Lower lobe of right lung (tissue), 2 donors: ENCODE data around the gene ALG10. TPM values are rescaled to one million over a fixed set of nuclear protein-coding genes. Genes with fewer than 3 reads are reported as not detected.
"Not testable (repeated sequence)": the region's sequence is repeated elsewhere in the genome, so short reads cannot be mapped to it uniquely, and the experiment has no call there.

Experiments
- ATAC-seq, 2 donors: fragments of 200-7000 bp; cut with Tn5 transposase; one replicate each; pipeline ENCODE4 v1.9.1; 2020 to 2022; ENCODE audit warnings: mild to moderate bottlenecking in 2 of 2, moderate library complexity in 2 of 2
- DNase-seq: peaks from one replicate; pipeline ENCODE4 v3.0.0-alpha.2; 2020
- H3K27ac ChIP-seq: fragments of 200-600 bp; one replicate; pipeline ENCODE4 v1.8.0; 2022
- H3K27me3 ChIP-seq: fragments of 200-600 bp; one replicate; pipeline ENCODE4 v1.8.0; 2022; ENCODE audit warnings: low read depth
- H3K36me3 ChIP-seq: fragments of 200-600 bp; one replicate; pipeline ENCODE4 v1.8.0; 2022; ENCODE audit warnings: mild to moderate bottlenecking
- H3K4me1 ChIP-seq: fragments of 200-600 bp; one replicate; pipeline ENCODE4 v1.8.0; 2022
- H3K4me3 ChIP-seq: fragments of 200-600 bp; one replicate; pipeline ENCODE4 v1.8.0; 2022; ENCODE audit warnings: mild to moderate bottlenecking
- H3K9me3 ChIP-seq: fragments of 200-600 bp; one replicate; pipeline ENCODE4 v1.8.0; 2022
- CTCF ChIP-seq: fragments of 200-600 bp; IDR thresholded peaks from one replicate; pipeline ENCODE4 v1.8.0; 2022; ENCODE audit warnings: antibody characterized with exemption, mild to moderate bottlenecking
- intact Hi-C: fragments of 100-400 bp; cut with DNase I; formaldehyde crosslinking; loops from one replicate; pipeline ENCODE4 v1.11.0; 2022
- long read RNA-seq: library from polyadenylated mRNA; unstranded; transcript quantifications from one replicate; pipeline ENCODE4 v2.0.0, GENCODE V29; 2021
- total RNA-seq: library from RNA; stranded (reverse); fragmentation: NEBNext Ultra II Directional; extraction: Animal tissue kit (Norgen Biotek cat#: 25700); gene quantifications from one replicate; pipeline ENCODE4 v1.2.1, GENCODE V29; 2021
- donor health status: DM: no; HTN: yes; CAD: no; lungs with severe emphysema.

ALG10 gene
- total RNA-seq, result 10.0 TPM
- long read RNA-seq, partial matches to known transcripts, result 0 of 5 reads
- long read RNA-seq, other reads (novel, unspliced or antisense), result 0 of 5 reads

- TF ChIP-seq CTCF, result peak; percentile 80
- H3K27ac ChIP-seq, result peak within 1 kb of the TSS; percentile 88
- H3K4me1 ChIP-seq, result peaks cover 17% of the 10 kb centered on the region
- no peaks in the 10 kb centered on the region for H3K27me3 ChIP-seq
- ATAC-seq (peak; percentile 99 to 100), DNase-seq (peak; percentile 96)
- H3K36me3 ChIP-seq, result peaks cover 13% of the 10 kb centered on the region
- peak within 1 kb of the TSS; percentile 71 for H3K4me3 ChIP-seq
- no peaks in the 10 kb centered on the region for H3K9me3 ChIP-seq
- intact Hi-C loops, result no loop called here
Observed at GRCh38 chr12:34022079-34022830, at the start of gene ALG10. Gene ALG10, plus strand, starts transcription at chr12:34022496. Its CDS starts 104 bp downstream, at chr12:34022600.

- H3K4me1 ChIP-seq, H3K27ac ChIP-seq, H3K36me3 ChIP-seq, DNase-seq, H3K9me3 ChIP-seq, H3K4me3 ChIP-seq, ATAC-seq, H3K27me3 ChIP-seq, intact Hi-C loops: not testable (repeated sequence)
Observed at GRCh38 chr12:33972884-33973283, 49.4 kb upstream of the ALG10 start.

- intact Hi-C loops, result no loop called here
- no peak for ATAC-seq
- Histone ChIP-seq H3K4me3 (no peak overlapping the region), H3K27me3 (no peaks in the 10 kb centered on the region), H3K27ac (no peak overlapping the region), H3K36me3 (no peaks in the 10 kb centered on the region), H3K9me3 (no peaks in the 10 kb centered on the region), H3K4me1 (no peaks in the 10 kb centered on the region)
- DNase-seq, result no peak
- TF ChIP-seq CTCF, result no peak
Observed at GRCh38 chr12:33977887-33978286, 44.4 kb upstream of the ALG10 start.

GRCh38 chr12:33988197-33988805 lies 34.0 kb upstream of the ALG10 start:
- Histone ChIP-seq H3K9me3 (no peaks in the 10 kb centered on the region), H3K4me3 (no peak overlapping the region), H3K27me3 (no peaks in the 10 kb centered on the region), H3K4me1 (no peaks in the 10 kb centered on the region), H3K36me3 (no peaks in the 10 kb centered on the region), H3K27ac (no peak overlapping the region)
- TF ChIP-seq CTCF, result no peak
- ATAC-seq (no peak), DNase-seq (no peak)
- intact Hi-C loops, result no loop called here

GRCh38 chr12:33988913-33989312 lies 33.4 kb upstream of the ALG10 start:
- Histone ChIP-seq H3K27ac (no peak overlapping the region), H3K4me1 (no peaks in the 10 kb centered on the region), H3K9me3 (no peaks in the 10 kb centered on the region), H3K27me3 (no peaks in the 10 kb centered on the region), H3K4me3 (no peak overlapping the region), H3K36me3 (no peaks in the 10 kb centered on the region)
- no peak for TF ChIP-seq CTCF
- ATAC-seq, result no peak
- intact Hi-C loops, result no loop called here
- no peak for DNase-seq
